Measurements from ENCODE around the gene MPND. TPM values are rescaled to one million over a fixed set of nuclear protein-coding genes. Genes with fewer than 3 reads are reported as not detected.
A peak's percentile ranks its signal among the peaks of the same experiment; 100 is the strongest.

Gene MPND
- 10 to 100 TPM; 51.5 to 55.9 TPM for total RNA-seq
- 32.8 TPM for polyA plus RNA-seq (2013, experiment 1 of 2)
- 30.6 TPM for polyA plus RNA-seq (2013, experiment 2 of 2)
- long read RNA-seq, experiment 1, partial matches to known transcripts: 13 of 18 reads
- long read RNA-seq, experiment 1, other reads (novel, unspliced or antisense): 4 of 18 reads
- long read RNA-seq, experiment 2, transcript MPND-207 (13 exons, 1,611 nt): major isoform, 37 of 56 reads
- long read RNA-seq, experiment 2, partial matches to known transcripts: 10 of 56 reads
- long read RNA-seq, experiment 2, other reads (novel, unspliced or antisense): 7 of 56 reads
- long read RNA-seq, experiment 3, partial matches to known transcripts: 0 of 1 reads
- long read RNA-seq, experiment 3, other reads (novel, unspliced or antisense): 1 of 1 reads
- long read RNA-seq, experiment 4, partial matches to known transcripts: 9 of 9 reads
- long read RNA-seq, experiment 4, other reads (novel, unspliced or antisense): 0 of 9 reads

GRCh38 chr19:4343370-4344307, at the start of gene MPND:
Gene MPND, plus strand, starts transcription at chr19:4343562. Its CDS starts 32 bp downstream, at chr19:4343594.
- no peaks in the 10 kb centered on the region for H3K27me3 Mint-ChIP-seq (ENCODE audit: insufficient read depth)
- peak within 1 kb of the TSS; percentile 94 for H3K4me3 ChIP-seq (ENCODE audit: low read length)
- no peaks in the 10 kb centered on the region for H3K9me3 ChIP-seq (ENCODE audit: control insufficient read depth, low read length)
- DNase-seq: peak; percentile 96
- no peaks in the 10 kb centered on the region for H3K4me1 Mint-ChIP-seq
- H3K36me3 Mint-ChIP-seq (ENCODE audit: low read depth): peaks cover 30% of the 10 kb centered on the region
- 6 to 27% methylated on average over 10 to 101 of the region's 101 CpGs for WGBS, 2 experiments (ENCODE audit: insufficient coverage in 1 of 2, insufficient read length in 1 of 2)
- H3K9ac ChIP-seq (ENCODE audit: extremely low read depth, low read length, poor library complexity, severe bottlenecking): peak within 1 kb of the TSS; percentile 95
- H3K27me3 ChIP-seq (ENCODE audit: control insufficient read depth, insufficient read depth, low read length, poor library complexity, severe bottlenecking): no peaks in the 10 kb centered on the region
- peak within 1 kb of the TSS; percentile 98 for H3K27ac ChIP-seq (ENCODE audit: low read depth, low read length)
- TF ChIP-seq CTCF (conservative IDR thresholded peaks at IDR 0.05): no peak
- peak within 1 kb of the TSS; percentile 99 for H3K27ac Mint-ChIP-seq
- H3K36me3 ChIP-seq (ENCODE audit: control insufficient read depth, insufficient read depth, low read length): peaks cover 24% of the 10 kb centered on the region
- no peaks in the 10 kb centered on the region for H3K9me3 Mint-ChIP-seq
- H3K4me3 Mint-ChIP-seq: peak within 1 kb of the TSS; percentile 82
- H3K4me1 ChIP-seq (ENCODE audit: control insufficient read depth, insufficient read depth, low read length): peaks cover 5% of the 10 kb centered on the region

GRCh38 chr19:4294389-4294788, 49.0 kb upstream of the MPND start:
- peak; percentile 62 for DNase-seq
- Mint-ChIP-seq H3K4me1 (no peaks in the 10 kb centered on the region), H3K36me3 (ENCODE audit: low read depth) (no peaks in the 10 kb centered on the region), H3K9me3 (no peaks in the 10 kb centered on the region), H3K27ac (no peak overlapping the region), H3K4me3 (no peak overlapping the region), H3K27me3 (ENCODE audit: insufficient read depth) (peaks cover 3% of the 10 kb centered on the region)
- Histone ChIP-seq H3K9me3 (ENCODE audit: control insufficient read depth, low read length) (no peaks in the 10 kb centered on the region), H3K27ac (ENCODE audit: low read depth, low read length) (no peak overlapping the region), H3K4me3 (ENCODE audit: low read length) (no peak overlapping the region), H3K27me3 (ENCODE audit: control insufficient read depth, insufficient read depth, low read length, poor library complexity, severe bottlenecking) (no peaks in the 10 kb centered on the region), H3K36me3 (ENCODE audit: control insufficient read depth, insufficient read depth, low read length) (no peaks in the 10 kb centered on the region), H3K4me1 (ENCODE audit: control insufficient read depth, insufficient read depth, low read length) (no peaks in the 10 kb centered on the region), H3K9ac (ENCODE audit: extremely low read depth, low read length, poor library complexity, severe bottlenecking) (no peak overlapping the region)
- TF ChIP-seq CTCF (conservative IDR thresholded peaks at IDR 0.05): no peak
- WGBS, 2 experiments (ENCODE audit: insufficient coverage in 1 of 2, insufficient read length in 1 of 2): 71 to 92% methylated on average over 2 to 5 of the region's 10 CpGs

GRCh38 chr19:4295972-4296771, 47.2 kb upstream of the MPND start:
- Mint-ChIP-seq H3K9me3 (no peaks in the 10 kb centered on the region), H3K4me1 (no peaks in the 10 kb centered on the region), H3K27ac (no peak overlapping the region), H3K4me3 (no peak overlapping the region), H3K36me3 (ENCODE audit: low read depth) (no peaks in the 10 kb centered on the region), H3K27me3 (ENCODE audit: insufficient read depth) (peaks cover 3% of the 10 kb centered on the region)
- H3K27ac ChIP-seq (ENCODE audit: low read depth, low read length): no peak overlapping the region
- no peak for TF ChIP-seq CTCF (conservative IDR thresholded peaks at IDR 0.05)
- H3K4me3 ChIP-seq (ENCODE audit: low read length): no peak overlapping the region
- H3K9me3 ChIP-seq (ENCODE audit: control insufficient read depth, low read length): no peaks in the 10 kb centered on the region
- H3K4me1 ChIP-seq (ENCODE audit: control insufficient read depth, insufficient read depth, low read length): no peaks in the 10 kb centered on the region
- no peak overlapping the region for H3K9ac ChIP-seq (ENCODE audit: extremely low read depth, low read length, poor library complexity, severe bottlenecking)
- peak; percentile 59 for DNase-seq
- no peaks in the 10 kb centered on the region for H3K36me3 ChIP-seq (ENCODE audit: control insufficient read depth, insufficient read depth, low read length)
- WGBS, 2 experiments (ENCODE audit: insufficient coverage in 1 of 2, insufficient read length in 1 of 2): 77 to 95% methylated on average over 7 to 9 of the region's 14 CpGs
- H3K27me3 ChIP-seq (ENCODE audit: control insufficient read depth, insufficient read depth, low read length, poor library complexity, severe bottlenecking): no peaks in the 10 kb centered on the region
